Spleen (tissue), 11 donors: Measurements from ENCODE around the gene CALN1. TPM values are rescaled to one million over a fixed set of nuclear protein-coding genes. Genes with fewer than 3 reads are reported as not detected.

Experiments used
- DNase-seq: peaks from one replicate; pipeline ENCODE4 v3.0.0-alpha.2; 2020
- H3K27ac ChIP-seq, 8 donors: fragments of 200-600 bp; sonication (generic) in 7 of 8; 1 replicate in 4 of 8; 2 replicates in 4 of 8; pipeline versions ENCODE4 v1.5.0 to v1.8.0; 2016 to 2021; ENCODE audit warnings: inconsistent platforms in 4 of 8, mild to moderate bottlenecking in 4 of 8, moderate library complexity in 1 of 8
- H3K27me3 ChIP-seq, 7 donors: fragments of 200-600 bp; sonication (generic) in 6 of 7; replicated peaks in 1 of 7; 1 replicate in 4 of 7; 2 replicates in 3 of 7; pipeline versions ENCODE4 v1.5.0 to v1.8.0; 2016 to 2021; ENCODE audit warnings: inconsistent platforms in 3 of 7, mild to moderate bottlenecking in 1 of 7
- H3K36me3 ChIP-seq, 6 donors: fragments of 200-600 bp; sonication (generic) in 5 of 6; 1 replicate in 4 of 6; 2 replicates in 2 of 6; pipeline versions ENCODE4 v1.5.0 to v1.8.0; 2016 to 2021; ENCODE audit warnings: inconsistent platforms in 2 of 6
- H3K4me1 ChIP-seq, 6 donors: fragments of 200-600 bp; sonication (generic) in 5 of 6; 1 replicate in 3 of 6; 2 replicates in 3 of 6; pipeline versions ENCODE4 v1.5.0 to v1.8.0; 2016 to 2021; ENCODE audit warnings: inconsistent platforms in 3 of 6
- H3K4me3 ChIP-seq, 8 donors: fragments of 200-600 bp; sonication (generic) in 7 of 8; 1 replicate in 4 of 8; 2 replicates in 4 of 8; pipeline versions ENCODE4 v1.5.0 to v1.8.0; 2016 to 2021; ENCODE audit warnings: inconsistent platforms in 4 of 8, mild to moderate bottlenecking in 4 of 8, moderate library complexity in 2 of 8
- H3K9me3 ChIP-seq, 8 donors: fragments of 200-600 bp; sonication (generic) in 7 of 8; 1 replicate in 4 of 8; 2 replicates in 4 of 8; pipeline versions ENCODE4 v1.5.0 to v1.8.0; 2016 to 2021; ENCODE audit warnings: inconsistent platforms in 4 of 8
- POLR2A ChIP-seq, 3 donors: fragments of 450-650 bp; IDR thresholded peaks; one replicate each; pipeline ENCODE4 v1.5.1; 2017; ENCODE audit warnings: antibody characterized with exemption in 3 of 3, mild to moderate bottlenecking in 1 of 3
- POLR2AphosphoS5 ChIP-seq, 3 donors: sonication (generic); formaldehyde crosslinking; IDR thresholded peaks; one replicate each; pipeline ENCODE4 v1.5.1; 2017; ENCODE audit warnings: antibody characterized with exemption in 3 of 3
- WGBS, 5 donors: extraction: QIAGEN DNeasy Blood & Tissue Kit in 3 of 5; methylation state at CpG; one replicate each; pipeline versions ENCODE4 v1.1.5 to v1.1.7; 2013 to 2018; 5-methylcytosine and 5-hydroxymethylcytosine counted together
- intact Hi-C: fragments of 100-400 bp; cut with DNase I; formaldehyde crosslinking; loops from one replicate; pipeline ENCODE4 v1.15.0; 2023; ENCODE audit warnings: low total_unique reads
- polyA plus RNA-seq, 3 donors: library from polyadenylated mRNA; stranded (reverse); fragments of 200-250 nt; gene quantifications; one replicate each; pipeline ENCODE4 v1.2.1, GENCODE V29; 2013
- total RNA-seq, 7 donors: library from RNA; depleted of rRNA in 3 of 7; stranded (reverse); fragments of >200 nt in 3 of 7; fragmentation: NEBNext Ultra II Directional in 4 of 7; extraction: Animal tissue kit (Norgen Biotek cat#: 25700) in 4 of 7; gene quantifications; one replicate each; pipeline versions ENCODE4 v1.1.0 to v1.2.1, GENCODE V29; 2016 to 2021
- TF ChIP-seq, protein P1 (sequence below), 11 experiments: fragments of 200-600 bp in 7 of 11; fragments of 450-650 bp in 4 of 11; sonication (generic) in 4 of 11; IDR thresholded peaks in 8 of 11; conservative IDR thresholded peaks in 3 of 11; 1 replicate in 7 of 11; 2 replicates in 4 of 11; pipeline versions ENCODE4 v1.4.0 to v1.8.0; 2016 to 2021; ENCODE audit warnings: antibody characterized with exemption in 11 of 11, inconsistent platforms in 4 of 11, mild to moderate bottlenecking in 1 of 11
- donor health status: healthy with polysubstance abuse.
- donor health status: DM: no; HTN: no; CAD: no; lungs with moderate emphysema.
- donor health status: DM: no; HTN: no; CAD: no.
- donor health status: Bipolar disorder and iron deficiency.
- donor health status: healthy.
- donor health status: DM: no; HTN: no; CAD: no.
- donor health status: DM: yes; HTN: yes; CAD: no.

The CALN1 gene
- total and polyA plus RNA-seq, 10 donors = under 0.01 to 0.19 (median 0.03) TPM; not detected in 7

DNA sequence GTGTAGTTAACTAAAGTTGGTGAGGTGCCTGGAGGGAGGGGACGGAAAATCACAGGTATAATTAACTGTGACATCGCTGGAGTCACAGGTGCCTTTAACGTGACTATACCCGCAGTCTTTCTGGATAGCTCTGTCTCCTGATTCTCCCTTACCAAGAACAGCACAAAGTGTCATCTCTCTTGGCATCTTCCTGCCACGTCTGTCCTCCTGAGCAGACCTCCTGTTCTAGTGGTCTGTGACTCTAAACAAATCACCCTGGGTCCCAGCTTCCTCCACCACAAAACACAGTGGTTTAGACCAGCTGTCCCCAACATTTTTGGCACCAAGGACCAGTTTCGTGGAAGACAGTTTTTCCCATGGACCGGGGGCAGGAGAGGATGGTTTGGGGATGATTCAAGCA, 90.5 kb downstream of the CALN1 start:
- Histone ChIP-seq H3K4me3 (no peak overlapping the region), H3K36me3 (no peaks in the 10 kb centered on the region), H3K9me3 (peaks cover 0 to 7% (median 0%) of the 10 kb centered on the region in 8 donors), H3K27ac (no peak overlapping the region), H3K27me3 (no peaks in the 10 kb centered on the region), H3K4me1 (no peaks in the 10 kb centered on the region)
- TF ChIP-seq POLR2AphosphoS5 (IDR thresholded peaks at IDR 0.05) = no peak
- no peak for TF ChIP-seq POLR2A (IDR thresholded peaks at IDR 0.05)
- intact Hi-C loops = no loop called here
- DNase-seq = no peak
- WGBS, 5 donors = 73 to 82% (median 78%) methylated on average over 7 of the region's 7 CpGs

DNA sequence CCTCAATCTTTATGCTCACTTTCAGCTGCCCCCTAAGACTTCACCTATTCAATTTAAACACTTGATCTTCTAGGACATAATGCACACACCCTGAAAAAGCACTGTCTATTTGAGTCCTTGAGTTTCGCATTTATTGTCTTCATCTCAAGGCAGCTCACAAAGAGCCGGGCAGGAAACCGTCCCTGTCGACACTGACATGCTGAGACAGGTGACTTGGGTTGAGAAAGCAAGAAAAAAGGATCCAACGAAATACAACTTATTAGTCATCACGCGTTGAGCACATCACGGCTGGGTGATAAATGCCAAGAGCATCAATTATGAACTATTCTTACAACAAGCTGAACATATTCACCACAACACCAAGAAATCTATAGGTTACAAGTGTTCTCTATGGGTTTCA, 91.1 kb downstream of the CALN1 start:
- TF ChIP-seq POLR2AphosphoS5 (IDR thresholded peaks at IDR 0.05) = no peak
- TF ChIP-seq POLR2A (IDR thresholded peaks at IDR 0.05) = no peak
- TF ChIP-seq, protein P1, sequence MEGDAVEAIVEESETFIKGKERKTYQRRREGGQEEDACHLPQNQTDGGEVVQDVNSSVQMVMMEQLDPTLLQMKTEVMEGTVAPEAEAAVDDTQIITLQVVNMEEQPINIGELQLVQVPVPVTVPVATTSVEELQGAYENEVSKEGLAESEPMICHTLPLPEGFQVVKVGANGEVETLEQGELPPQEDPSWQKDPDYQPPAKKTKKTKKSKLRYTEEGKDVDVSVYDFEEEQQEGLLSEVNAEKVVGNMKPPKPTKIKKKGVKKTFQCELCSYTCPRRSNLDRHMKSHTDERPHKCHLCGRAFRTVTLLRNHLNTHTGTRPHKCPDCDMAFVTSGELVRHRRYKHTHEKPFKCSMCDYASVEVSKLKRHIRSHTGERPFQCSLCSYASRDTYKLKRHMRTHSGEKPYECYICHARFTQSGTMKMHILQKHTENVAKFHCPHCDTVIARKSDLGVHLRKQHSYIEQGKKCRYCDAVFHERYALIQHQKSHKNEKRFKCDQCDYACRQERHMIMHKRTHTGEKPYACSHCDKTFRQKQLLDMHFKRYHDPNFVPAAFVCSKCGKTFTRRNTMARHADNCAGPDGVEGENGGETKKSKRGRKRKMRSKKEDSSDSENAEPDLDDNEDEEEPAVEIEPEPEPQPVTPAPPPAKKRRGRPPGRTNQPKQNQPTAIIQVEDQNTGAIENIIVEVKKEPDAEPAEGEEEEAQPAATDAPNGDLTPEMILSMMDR (IDR thresholded peaks at IDR 0.05 in 8 of 11, conservative IDR thresholded peaks at IDR 0.05 in 3 of 11) = no peak
- H3K9me3 ChIP-seq = peaks cover 0 to 7% (median 0%) of the 10 kb centered on the region in 8 donors
- no peak for DNase-seq
- WGBS, 5 donors = 79 to 90% (median 81%) methylated on average over 8 of the region's 8 CpGs
- H3K36me3 ChIP-seq = no peaks in the 10 kb centered on the region
- no peak overlapping the region for H3K27ac ChIP-seq
- intact Hi-C loops = no loop called here
- H3K4me1 ChIP-seq = no peaks in the 10 kb centered on the region
- no peaks in the 10 kb centered on the region for H3K27me3 ChIP-seq
- H3K4me3 ChIP-seq = no peak overlapping the region

DNA sequence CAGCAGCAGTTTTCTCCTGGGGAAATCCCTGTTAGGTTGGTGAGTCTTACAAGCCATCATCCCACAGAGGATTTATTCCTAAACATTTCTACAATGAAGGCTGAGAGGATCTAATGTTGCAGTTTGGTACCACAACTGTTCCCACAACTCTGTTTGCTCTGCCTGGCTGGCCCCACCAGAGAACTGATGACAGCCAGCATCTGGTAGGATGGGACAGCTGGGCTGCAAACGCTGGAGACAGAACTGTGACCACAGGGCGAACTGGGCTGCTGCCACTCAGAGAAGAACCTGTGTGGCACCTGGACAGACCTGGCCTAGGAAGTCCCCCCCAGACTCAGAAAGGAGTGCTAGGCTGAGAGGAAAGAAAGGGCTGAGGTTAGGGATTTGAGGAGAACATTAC, 94.8 kb downstream of the CALN1 start:
- no peak for DNase-seq
- no peak overlapping the region for H3K4me3 ChIP-seq
- intact Hi-C loops = no loop called here
- H3K9me3 ChIP-seq = peaks cover 0 to 7% (median 0%) of the 10 kb centered on the region in 8 donors
- no peaks in the 10 kb centered on the region for H3K27me3 ChIP-seq
- TF ChIP-seq POLR2A (IDR thresholded peaks at IDR 0.05) (no peak), POLR2AphosphoS5 (IDR thresholded peaks at IDR 0.05) (no peak)
- TF ChIP-seq, protein P1 (IDR thresholded peaks at IDR 0.05 in 8 of 11, conservative IDR thresholded peaks at IDR 0.05 in 3 of 11) = no peak
- 17 to 51% (median 34%) methylated on average over 2 of the region's 2 CpGs for WGBS, 5 donors
- H3K27ac ChIP-seq = no peak overlapping the region
- no peaks in the 10 kb centered on the region for H3K4me1 ChIP-seq
- no peaks in the 10 kb centered on the region for H3K36me3 ChIP-seq

DNA sequence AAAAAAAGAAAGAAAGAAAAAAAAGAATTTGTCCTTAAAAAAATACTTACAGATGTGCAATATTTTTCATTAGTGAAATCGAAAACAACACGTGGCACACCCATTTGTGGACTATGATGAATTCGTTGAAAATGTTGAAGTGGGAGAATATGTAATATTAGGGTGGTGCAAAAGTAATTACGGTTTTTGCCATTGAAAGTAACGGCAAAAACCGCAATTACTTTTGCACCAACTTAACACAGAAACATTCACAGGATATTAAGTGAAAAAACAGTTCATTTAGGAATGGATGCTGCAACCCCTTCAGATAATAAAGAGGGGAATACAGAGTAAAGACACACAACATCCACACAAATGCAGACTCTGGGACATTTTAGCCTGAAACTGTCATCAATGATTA, 96.0 kb downstream of the CALN1 start:
- Histone ChIP-seq H3K27ac (no peak overlapping the region), H3K4me3 (no peak overlapping the region), H3K4me1 (no peaks in the 10 kb centered on the region), H3K9me3 (peaks cover 0 to 7% (median 0%) of the 10 kb centered on the region in 8 donors), H3K27me3 (no peaks in the 10 kb centered on the region), H3K36me3 (no peaks in the 10 kb centered on the region)
- no peak for DNase-seq
- intact Hi-C loops = no loop called here
- TF ChIP-seq, protein P1 (IDR thresholded peaks at IDR 0.05 in 8 of 11, conservative IDR thresholded peaks at IDR 0.05 in 3 of 11) = no peak
- TF ChIP-seq POLR2A (IDR thresholded peaks at IDR 0.05) (no peak), POLR2AphosphoS5 (IDR thresholded peaks at IDR 0.05) (no peak)
- WGBS, 5 donors = 80 to 90% (median 85%) methylated on average over 6 of the region's 6 CpGs

GRCh38 chr7:72313906-72314305, 98.2 kb downstream of the CALN1 start:
- Histone ChIP-seq H3K27me3 (no peaks in the 10 kb centered on the region), H3K9me3 (no peaks in the 10 kb centered on the region), H3K27ac (no peak overlapping the region), H3K4me1 (no peaks in the 10 kb centered on the region), H3K36me3 (no peaks in the 10 kb centered on the region), H3K4me3 (no peak overlapping the region)
- WGBS, 5 donors = 72 to 88% (median 82%) methylated on average over 5 of the region's 5 CpGs
- no peak for TF ChIP-seq POLR2AphosphoS5 (IDR thresholded peaks at IDR 0.05)
- intact Hi-C loops = no loop called here
- DNase-seq = no peak
